ENCODE measurements around the gene FAM83C. TPM values are rescaled to one million over a fixed set of nuclear protein-coding genes. Genes with fewer than 3 reads are reported as not detected.
A peak's percentile ranks its signal among the peaks of the same experiment; 100 is the strongest.

Gene FAM83C
- total and polyA plus RNA-seq, 9 of the 15 experiments (the other 6 are each of a cell fraction or from before 2014, with no cell fraction given) = not detected

- Histone ChIP-seq H2AFZ (ENCODE audit: low read depth, low read length) (peak overlapping the region; percentile 98), H3K36me3 (ENCODE audit: control insufficient read depth, insufficient read depth, low read length) (peaks cover 45% of the 10 kb centered on the region), H3K4me3 (peak overlapping the region; percentile 85), H4K20me1 (replicated peaks; ENCODE audit: control insufficient read depth, insufficient read depth, low read length) (no peaks in the 10 kb centered on the region), H3K79me2 (ENCODE audit: control insufficient read depth, insufficient read depth, low read length) (peaks cover 39% of the 10 kb centered on the region), H3K4me2 (ENCODE audit: insufficient read depth, low read length) (peak overlapping the region; percentile 95), H3K9me1 (ENCODE audit: control insufficient read depth, insufficient read depth, low read length) (no peaks in the 10 kb centered on the region), H3K27ac (ENCODE audit: extremely low read depth, low read depth, low read length) (peak overlapping the region; percentile 80), H3K27me3 (ENCODE audit: control insufficient read depth in 2 of 2, insufficient read depth in 2 of 2, low read length in 2 of 2) (no peaks in the 10 kb centered on the region), H3K4me1 (replicated peaks in 1 of 2; ENCODE audit: control insufficient read depth in 2 of 2, insufficient read depth in 2 of 2, low read length in 2 of 2) (peaks cover 10 to 47% of the 10 kb centered on the region in 2 experiments; a peak in 4 of 5 replicates), H3K9ac (ENCODE audit: insufficient read depth in 1 of 2, low read depth in 2 of 2, low read length in 2 of 2) (peak overlapping the region; percentile 86 to 98), H3K9me3 (replicated peaks; ENCODE audit: control insufficient read depth, insufficient read depth, low read depth, low read length) (no peaks in the 10 kb centered on the region)
- CTCF ChIA-PET (ENCODE audit: low intra/inter-chr PET ratio) = no interaction called here
- TF ChIP-seq KAT7 (CRISPR knock-in tag; IDR thresholded peaks at IDR 0.05; ENCODE audit: borderline replicate concordance) (0 out of 2 replicates have a peak, but pooled peaks have one; percentile 50), NR2C2 (CRISPR knock-in tag; IDR thresholded peaks at IDR 0.05) (peak; percentile 74; the same call in 1 of the 2 replicates), NR2C2 (tag; IDR thresholded peaks at IDR 0.05) (no peak), ZNF384 (IDR thresholded peaks at IDR 0.05; ENCODE audit: low read depth, low read length) (0 out of 2 replicates have a peak, but pooled peaks have one; percentile 8), KHSRP (IDR thresholded peaks at IDR 0.05) (no peak), HMBOX1 (IDR thresholded peaks at IDR 0.05) (peak; percentile 71), USF1 (CRISPR knock-in tag; IDR thresholded peaks at IDR 0.05) (peak; percentile 22; the same call in 1 of the 2 replicates), E2F3 (CRISPR knock-in tag; IDR thresholded peaks at IDR 0.05) (0 out of 2 replicates have a peak, but pooled peaks have one; percentile 48), ZNF12 (CRISPR knock-in tag; IDR thresholded peaks at IDR 0.05) (no peak), RNF219 (CRISPR knock-in tag; IDR thresholded peaks at IDR 0.05) (no peak), SIN3A (IDR thresholded peaks at IDR 0.05; ENCODE audit: borderline replicate concordance in 2 of 2, control insufficient read depth in 1 of 2, low read depth in 2 of 2, low read length in 2 of 2) (0 out of 4 replicates have a peak, but pooled peaks of 1 of the 2 experiments have one; percentile 8), AFF1 (IDR thresholded peaks at IDR 0.05; ENCODE audit: low read depth in 1 of 2, partially characterized antibody in 2 of 2) (peak in 1 of 2 experiments; percentile 5)
- peak in 2 of 4 experiments; percentile 43 to 67 for DNase-seq (ENCODE audit: extremely low read depth in 1 of 4, low spot score in 3 of 4)
- POLR2A ChIA-PET = interaction anchor here (0.6 to 1.9 kb wide), 13 partner anchors 8 to 170 kb away, joined by 3 to 10 read pairs (median 4); no protein-coding TSS in a partner anchor
- in situ Hi-C loops (cut with MboI) = no loop called here
- no peak for ATAC-seq
- 11% methylated on average over 24 of the region's 24 CpGs for WGBS (ENCODE audit: insufficient coverage, low coverage, missing lambda C conversion rate)
- intact Hi-C loops (cut with micrococcal nuclease) = no loop called here
- FAIRE-seq = peak; percentile 66
- TSS peak; percentile 61 for BruUV-seq (replicated peaks)
Measured at GRCh38 chr20:35283441-35284266, 8.6 kb downstream of the FAM83C start.
